Heart left ventricle (tissue), 16 donors: Measurements from ENCODE around the gene TLE4. TPM values are rescaled to one million over a fixed set of nuclear protein-coding genes. Genes with fewer than 3 reads are reported as not detected.

Source experiments
- ATAC-seq, 4 donors: fragments of 200-7000 bp; cut with Tn5 transposase; one replicate each; pipeline ENCODE4 v1.9.1; 2020 to 2022; ENCODE audit warnings: moderate library complexity in 4 of 4, mild to moderate bottlenecking in 3 of 4, moderate number of reproducible peaks in 1 of 4
- DNase-seq, 5 donors: peaks; one replicate each; pipeline ENCODE4 v3.0.0-alpha.2; 2020
- H3K27ac ChIP-seq, 12 donors: fragments of 200-600 bp; sonication (generic) in 4 of 12; one replicate each; pipeline versions ENCODE4 v1.5.0 to v1.8.0; 2016 to 2022; ENCODE audit warnings: mild to moderate bottlenecking in 2 of 12
- H3K27me3 ChIP-seq, 9 donors: fragments of 200-600 bp; sonication (generic) in 2 of 9; one replicate each; pipeline versions ENCODE4 v1.5.1 to v1.8.0; 2016 to 2022; ENCODE audit warnings: mild to moderate bottlenecking in 3 of 9
- H3K36me3 ChIP-seq, 9 donors: fragments of 200-600 bp; sonication (generic) in 2 of 9; one replicate each; pipeline versions ENCODE4 v1.5.0 to v1.8.0; 2018 to 2022; ENCODE audit warnings: mild to moderate bottlenecking in 2 of 9
- H3K4me1 ChIP-seq, 12 donors: fragments of 200-600 bp; sonication (generic) in 4 of 12; one replicate each; pipeline versions ENCODE4 v1.5.0 to v1.8.0; 2016 to 2022; ENCODE audit warnings: mild to moderate bottlenecking in 3 of 12
- H3K4me3 ChIP-seq, 12 donors: fragments of 200-600 bp; sonication (generic) in 4 of 12; one replicate each; pipeline versions ENCODE4 v1.5.0 to v1.8.0; 2017 to 2022; ENCODE audit warnings: mild to moderate bottlenecking in 9 of 12, moderate library complexity in 4 of 12
- H3K9me3 ChIP-seq, 12 donors: fragments of 200-600 bp; sonication (generic) in 4 of 12; one replicate each; pipeline versions ENCODE4 v1.5.0 to v1.8.0; 2016 to 2022; ENCODE audit warnings: mild to moderate bottlenecking in 1 of 12
- POLR2A ChIP-seq, 2 donors: fragments of 450-650 bp; IDR thresholded peaks; one replicate each; pipeline ENCODE4 v1.6.1; 2017; ENCODE audit warnings: antibody characterized with exemption in 2 of 2, mild to moderate bottlenecking in 2 of 2, moderate library complexity in 2 of 2
- WGBS, 4 donors: extraction: QIAGEN DNeasy Blood & Tissue Kit in 2 of 4; methylation state at CpG; one replicate each; pipeline versions ENCODE4 v1.1.5 to v1.1.7; 2013 to 2018; 5-methylcytosine and 5-hydroxymethylcytosine counted together
- intact Hi-C, 10 donors: fragments of 100-400 bp; cut with DNase I; formaldehyde crosslinking; loops; one replicate each; pipeline versions ENCODE4 v1.11.1 to v1.14.2; 2022
- polyA plus RNA-seq, 2 donors: library from polyadenylated mRNA; stranded (reverse); fragments of 200-250 nt; gene quantifications; one replicate each; pipeline ENCODE4 v1.2.3, GENCODE V29; 2013
- total RNA-seq, 9 donors: library from RNA; depleted of rRNA in 2 of 9; stranded (reverse); fragments of >200 nt in 2 of 9; fragmentation: NEBNext Ultra II Directional in 3 of 9; extraction: Animal tissue kit (Norgen Biotek cat#: 25700) in 3 of 9; gene quantifications; one replicate each; pipeline versions ENCODE4 v1.1.0 to v1.2.4, GENCODE V29; 2016 to 2023
- TF ChIP-seq, protein P1 (sequence below), 12 donors: fragments of 200-600 bp; sonication (generic) in 4 of 12; IDR thresholded peaks; one replicate each; pipeline versions ENCODE4 v1.5.0 to v1.8.0; 2018 to 2022; ENCODE audit warnings: antibody characterized with exemption in 12 of 12, mild to moderate bottlenecking in 5 of 12
- donor health status: ischemic (EF 13 %, LVEDD 7.1; RV severe dilation, severe dysfunction).
- donor health status: healthy with polysubstance abuse.
- donor health status: DM: no; HTN: yes; CAD: no.
- donor health status: DM: no; HTN: no; CAD: no.
- donor health status: ischemic (EF 25% LVEDD 6.9; RV normal size, moderate dysfunction).
- donor health status: ischemic (EF 25% LVEDD 5.7; RV mildly dilated, moderate dysfunction).
- donor health status: healthy.
- donor health status: DM: yes; HTN: yes; CAD: no.
- donor health status: ischemic (EF 35%, LVEDD 5.7; RV mildly dilated, moderate dysfunction).
- donor health status: nonischemic (EF 11% LVEDD 7.7; RV severe dilation, severe dysfunction).
- donor health status: DM: yes; HTN: yes; CAD: no.
- donor health status: PGD.
- donor health status: ischemic (EF 29% LVEDD 5.4; RV normal size, mild dysfunction).
- donor health status: nonischemic (EF 23%, LVEDD 6.1; RV moderate dilation, normal function).

The TLE4 gene
- total and polyA plus RNA-seq, 11 donors, result 3.7 to 23.9 (median 13.8) TPM

DNA sequence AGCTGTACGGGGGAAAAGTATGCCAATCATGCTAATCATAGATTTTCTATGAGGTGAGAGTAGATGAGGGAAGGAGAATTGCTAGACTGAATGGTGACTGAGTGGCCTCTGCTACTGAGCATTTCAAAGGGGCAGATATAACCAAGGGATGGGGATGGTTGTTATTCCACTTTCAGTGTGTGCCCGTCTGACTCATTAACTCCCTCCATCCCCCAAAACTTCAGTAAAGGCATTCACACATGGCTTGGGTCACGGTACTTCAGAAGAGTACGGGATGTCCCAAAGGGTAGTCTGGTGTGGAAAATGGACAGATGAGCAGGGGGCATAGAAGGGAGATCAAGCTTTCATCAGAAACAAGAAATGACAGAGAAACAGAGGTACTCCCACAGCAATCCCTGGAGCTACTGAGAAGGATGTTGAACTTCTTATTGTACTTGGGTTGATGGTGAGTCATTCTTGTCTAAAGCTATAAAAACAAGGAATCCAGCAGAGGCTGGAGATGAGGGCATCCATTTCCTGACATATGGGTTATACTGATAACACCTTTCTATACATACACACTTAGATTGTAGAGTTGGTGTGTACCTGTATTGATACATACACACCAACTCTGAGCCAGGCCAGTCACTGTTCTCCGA, 8.9 kb upstream of the TLE4 start:
- ATAC-seq (no peak), DNase-seq (no peak)
- Histone ChIP-seq H3K27me3 (peaks cover 0 to 5% (median 0%) of the 10 kb centered on the region in 9 donors), H3K4me1 (peaks cover 0 to 3% (median 0%) of the 10 kb centered on the region in 12 donors), H3K9me3 (peaks cover 0 to 4% (median 0%) of the 10 kb centered on the region in 12 donors), H3K36me3 (no peaks in the 10 kb centered on the region), H3K4me3 (no peak overlapping the region), H3K27ac (no peak overlapping the region)
- WGBS, 4 donors, result 88 to 96% (median 92%) methylated on average over 5 of the region's 5 CpGs
- intact Hi-C loops, result loop anchor here in 1 of 10 donors (10.0 kb wide), 1 partner anchor 612 kb away; no protein-coding TSS in a partner anchor
- no peak for TF ChIP-seq POLR2A (IDR thresholded peaks at IDR 0.05)
- TF ChIP-seq, protein P1, sequence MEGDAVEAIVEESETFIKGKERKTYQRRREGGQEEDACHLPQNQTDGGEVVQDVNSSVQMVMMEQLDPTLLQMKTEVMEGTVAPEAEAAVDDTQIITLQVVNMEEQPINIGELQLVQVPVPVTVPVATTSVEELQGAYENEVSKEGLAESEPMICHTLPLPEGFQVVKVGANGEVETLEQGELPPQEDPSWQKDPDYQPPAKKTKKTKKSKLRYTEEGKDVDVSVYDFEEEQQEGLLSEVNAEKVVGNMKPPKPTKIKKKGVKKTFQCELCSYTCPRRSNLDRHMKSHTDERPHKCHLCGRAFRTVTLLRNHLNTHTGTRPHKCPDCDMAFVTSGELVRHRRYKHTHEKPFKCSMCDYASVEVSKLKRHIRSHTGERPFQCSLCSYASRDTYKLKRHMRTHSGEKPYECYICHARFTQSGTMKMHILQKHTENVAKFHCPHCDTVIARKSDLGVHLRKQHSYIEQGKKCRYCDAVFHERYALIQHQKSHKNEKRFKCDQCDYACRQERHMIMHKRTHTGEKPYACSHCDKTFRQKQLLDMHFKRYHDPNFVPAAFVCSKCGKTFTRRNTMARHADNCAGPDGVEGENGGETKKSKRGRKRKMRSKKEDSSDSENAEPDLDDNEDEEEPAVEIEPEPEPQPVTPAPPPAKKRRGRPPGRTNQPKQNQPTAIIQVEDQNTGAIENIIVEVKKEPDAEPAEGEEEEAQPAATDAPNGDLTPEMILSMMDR (IDR thresholded peaks at IDR 0.05), result no peak

DNA sequence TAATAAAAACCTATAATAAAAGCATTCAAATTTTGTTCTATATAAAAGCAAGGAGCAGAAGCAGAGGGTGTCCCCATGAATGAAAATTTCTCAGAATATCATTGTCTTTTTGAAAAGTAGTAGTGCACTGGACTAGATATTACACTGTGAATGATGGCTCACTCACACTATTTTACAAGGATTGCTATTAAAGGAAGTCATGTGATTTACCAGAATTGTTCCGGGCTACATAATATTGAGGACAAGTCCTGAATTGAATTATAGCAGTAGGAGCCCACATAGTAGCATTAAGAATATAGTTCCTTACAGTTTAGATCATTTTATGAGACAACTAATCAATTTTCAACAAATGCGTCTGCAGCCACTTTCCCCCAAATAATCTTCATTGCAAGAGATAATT, 7.7 kb upstream of the TLE4 start:
- intact Hi-C loops, result loop anchor here in 1 of 10 donors (10.0 kb wide), 1 partner anchor 611 kb away; no protein-coding TSS in a partner anchor
- 64 to 92% (median 87%) methylated on average over 2 of the region's 2 CpGs for WGBS, 4 donors
- DNase-seq (no peak), ATAC-seq (no peak)
- TF ChIP-seq, protein P1 (IDR thresholded peaks at IDR 0.05), result no peak
- TF ChIP-seq POLR2A (IDR thresholded peaks at IDR 0.05), result no peak
- H3K27me3 ChIP-seq, result peaks cover 0 to 5% (median 0%) of the 10 kb centered on the region in 9 donors
- no peaks in the 10 kb centered on the region for H3K36me3 ChIP-seq
- peaks cover 0 to 14% (median 0%) of the 10 kb centered on the region in 12 donors for H3K4me1 ChIP-seq
- H3K4me3 ChIP-seq, result no peak overlapping the region
- no peak overlapping the region for H3K27ac ChIP-seq
- H3K9me3 ChIP-seq, result peaks cover 0 to 5% (median 0%) of the 10 kb centered on the region in 12 donors

DNA sequence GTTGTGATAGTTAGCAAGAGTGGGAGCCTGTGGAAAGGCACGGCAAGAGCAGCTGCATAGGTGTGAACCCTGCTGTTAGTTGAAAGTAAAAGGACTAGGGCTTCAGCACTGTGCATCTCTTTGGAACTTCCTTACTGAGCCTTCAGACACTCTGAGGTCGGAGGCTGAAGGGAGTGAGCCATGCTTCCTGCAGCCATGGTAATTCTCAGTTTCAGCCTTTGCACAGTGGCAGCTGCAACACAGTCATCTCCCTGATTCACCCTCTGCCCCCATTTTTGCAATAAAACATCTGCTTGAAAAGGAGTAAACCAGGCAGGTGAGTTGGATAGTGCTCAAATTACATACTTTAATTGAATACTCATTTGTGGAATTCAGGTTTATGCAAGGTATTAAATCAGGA, 6.5 kb upstream of the TLE4 start:
- no peak overlapping the region for H3K4me3 ChIP-seq
- H3K27me3 ChIP-seq, result peaks cover 0 to 5% (median 0%) of the 10 kb centered on the region in 9 donors
- no peak for DNase-seq
- no peak overlapping the region for H3K27ac ChIP-seq
- no peak for TF ChIP-seq POLR2A (IDR thresholded peaks at IDR 0.05)
- TF ChIP-seq, protein P1 (IDR thresholded peaks at IDR 0.05), result no peak
- ATAC-seq, result no peak
- WGBS, 4 donors, result 62 to 71% (median 65%) methylated on average over 2 of the region's 2 CpGs
- no peaks in the 10 kb centered on the region for H3K36me3 ChIP-seq
- H3K9me3 ChIP-seq, result peaks cover 0 to 5% (median 0%) of the 10 kb centered on the region in 12 donors
- intact Hi-C loops, result loop anchor here in 1 of 10 donors (10.0 kb wide), 1 partner anchor 610 kb away; no protein-coding TSS in a partner anchor
- peaks cover 0 to 19% (median 2%) of the 10 kb centered on the region in 12 donors for H3K4me1 ChIP-seq

DNA sequence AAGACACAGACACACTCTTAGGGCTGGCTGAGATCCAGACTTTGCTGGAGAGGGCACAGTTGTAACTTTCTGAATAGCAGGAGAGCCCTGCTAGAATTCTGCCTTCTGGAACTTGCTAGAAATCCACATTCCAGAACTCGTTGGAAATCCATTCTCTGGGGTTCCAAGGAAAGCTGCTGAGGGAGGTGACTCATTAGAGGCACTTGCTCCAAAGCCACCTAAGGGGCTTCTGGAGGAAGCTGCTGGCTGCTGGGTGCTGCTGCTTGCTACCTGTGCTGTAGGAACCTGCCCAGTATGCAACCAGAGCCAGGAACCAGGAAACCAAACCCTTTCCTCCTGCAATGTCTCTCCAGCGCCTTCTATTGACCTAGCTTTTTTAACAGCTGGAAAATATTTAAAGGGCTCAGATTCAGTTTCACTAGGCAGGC, 4.1 kb upstream of the TLE4 start:
- DNase-seq (no peak), ATAC-seq (no peak)
- H3K36me3 ChIP-seq, result no peaks in the 10 kb centered on the region
- peaks cover 0 to 5% (median 0%) of the 10 kb centered on the region in 12 donors for H3K9me3 ChIP-seq
- peaks cover 0 to 5% (median 0%) of the 10 kb centered on the region in 9 donors for H3K27me3 ChIP-seq
- H3K27ac ChIP-seq, result no peak overlapping the region
- intact Hi-C loops, result loop anchor here in 1 of 10 donors (10.0 kb wide), 1 partner anchor 607 kb away; no protein-coding TSS in a partner anchor
- 74 to 82% (median 79%) methylated on average over 2 of the region's 2 CpGs for WGBS, 4 donors
- TF ChIP-seq, protein P1 (IDR thresholded peaks at IDR 0.05), result no peak
- no peak for TF ChIP-seq POLR2A (IDR thresholded peaks at IDR 0.05)
- no peak overlapping the region for H3K4me3 ChIP-seq
- peaks cover 0 to 23% (median 4%) of the 10 kb centered on the region in 12 donors for H3K4me1 ChIP-seq
